Measurements from ENCODE around the gene ALKBH1.
"Not testable (repeated sequence)": the region's sequence is repeated elsewhere in the genome, so short reads cannot be mapped to it uniquely, and the experiment has no call there.

- TF ChIP-seq CTCF, POLR2A (IDR thresholded peaks at IDR 0.05): not testable (repeated sequence)
Measured at GRCh38 chr14:77635869-77636268, 72.0 kb downstream of the ALKBH1 start.
